Measurements from ENCODE around the gene HMCES.

HMCES gene

DNA sequence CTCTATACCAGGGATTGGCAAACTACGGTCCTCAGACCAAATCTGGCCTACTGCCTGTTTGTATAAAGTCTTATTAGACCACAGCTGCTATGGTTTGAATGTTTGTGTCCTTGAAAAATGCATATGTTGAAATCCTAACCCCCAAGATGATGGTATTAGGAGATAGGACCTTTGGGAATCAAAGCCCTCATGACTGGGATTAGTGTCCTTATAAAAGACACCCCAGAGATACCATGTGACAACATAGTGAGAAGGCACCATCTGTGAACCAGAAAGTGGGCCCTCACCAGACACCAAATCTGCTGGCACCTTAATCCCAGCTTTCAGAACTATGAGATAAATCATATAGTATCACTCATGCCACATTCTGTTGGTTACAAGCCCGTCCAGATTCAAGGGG, 7.4 kb downstream of the HMCES start:
- no peak for TF ChIP-seq ZFX (IDR thresholded peaks at IDR 0.05)
- TF ChIP-seq, protein P1, sequence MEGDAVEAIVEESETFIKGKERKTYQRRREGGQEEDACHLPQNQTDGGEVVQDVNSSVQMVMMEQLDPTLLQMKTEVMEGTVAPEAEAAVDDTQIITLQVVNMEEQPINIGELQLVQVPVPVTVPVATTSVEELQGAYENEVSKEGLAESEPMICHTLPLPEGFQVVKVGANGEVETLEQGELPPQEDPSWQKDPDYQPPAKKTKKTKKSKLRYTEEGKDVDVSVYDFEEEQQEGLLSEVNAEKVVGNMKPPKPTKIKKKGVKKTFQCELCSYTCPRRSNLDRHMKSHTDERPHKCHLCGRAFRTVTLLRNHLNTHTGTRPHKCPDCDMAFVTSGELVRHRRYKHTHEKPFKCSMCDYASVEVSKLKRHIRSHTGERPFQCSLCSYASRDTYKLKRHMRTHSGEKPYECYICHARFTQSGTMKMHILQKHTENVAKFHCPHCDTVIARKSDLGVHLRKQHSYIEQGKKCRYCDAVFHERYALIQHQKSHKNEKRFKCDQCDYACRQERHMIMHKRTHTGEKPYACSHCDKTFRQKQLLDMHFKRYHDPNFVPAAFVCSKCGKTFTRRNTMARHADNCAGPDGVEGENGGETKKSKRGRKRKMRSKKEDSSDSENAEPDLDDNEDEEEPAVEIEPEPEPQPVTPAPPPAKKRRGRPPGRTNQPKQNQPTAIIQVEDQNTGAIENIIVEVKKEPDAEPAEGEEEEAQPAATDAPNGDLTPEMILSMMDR (conservative IDR thresholded peaks at IDR 0.05) = no peak

DNA sequence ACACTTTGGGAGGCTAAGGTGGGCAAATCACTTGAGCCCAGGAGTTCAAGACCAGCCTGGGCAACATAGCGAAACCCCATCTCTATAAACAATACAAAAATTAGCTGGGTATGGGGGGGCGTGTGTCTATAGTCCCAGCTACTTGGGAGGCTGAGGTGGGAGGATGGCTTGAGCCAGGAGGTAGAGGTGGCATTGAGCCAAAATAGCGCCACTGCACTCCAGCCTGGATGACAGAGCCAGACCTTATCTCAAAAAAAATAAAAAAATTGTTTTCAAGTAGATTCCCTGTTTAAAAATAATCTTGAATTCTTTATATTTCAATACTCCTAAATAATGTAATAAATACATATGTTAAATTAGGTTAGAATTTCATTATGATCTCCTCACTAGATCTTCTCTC, 9.8 kb downstream of the HMCES start:
- no peak overlapping the region for H3K27ac ChIP-seq
- TF ChIP-seq, protein P1 (conservative IDR thresholded peaks at IDR 0.05) = no peak
- no peak for TF ChIP-seq ZFX (IDR thresholded peaks at IDR 0.05)

More for the DNA sequence above, 7.4 kb downstream of the HMCES start:
- no peak overlapping the region for H3K27ac ChIP-seq

DNA sequence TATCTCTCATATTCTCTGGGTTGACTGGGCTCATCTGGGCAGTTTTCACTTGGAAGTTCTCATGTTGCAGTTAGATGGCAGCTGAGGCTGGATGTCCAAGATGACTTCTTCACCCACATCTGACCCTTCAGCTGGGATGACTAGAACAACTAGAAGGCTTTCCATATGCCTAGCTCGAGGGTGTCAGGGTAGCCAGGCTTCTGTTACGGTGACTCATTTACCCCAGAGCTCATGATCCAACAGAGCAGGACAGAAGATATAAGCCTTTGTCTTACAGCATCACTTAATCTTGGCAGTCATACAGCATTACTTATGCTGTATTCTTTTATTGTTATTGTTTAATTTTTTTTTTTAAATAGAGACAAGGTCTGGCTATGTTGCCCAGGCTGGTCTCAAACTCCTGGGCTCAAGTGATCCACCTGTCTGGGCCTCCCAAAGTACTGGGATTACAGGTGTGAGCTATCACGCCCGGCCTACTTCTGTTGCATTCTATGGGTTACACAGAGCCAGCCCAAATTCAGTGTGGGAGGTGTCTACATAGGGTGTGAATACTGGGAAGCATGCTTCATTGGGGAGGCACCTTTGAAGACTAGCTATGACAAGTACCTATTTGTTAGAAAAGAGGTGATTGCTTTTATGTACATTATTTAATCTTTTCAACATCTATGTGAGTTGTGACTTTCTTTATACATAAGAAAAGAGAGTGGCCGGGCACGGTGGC, 10.7 kb downstream of the HMCES start:
- no peak overlapping the region for H3K27ac ChIP-seq
- TF ChIP-seq, protein P1 (conservative IDR thresholded peaks at IDR 0.05) = no peak
- no peak for TF ChIP-seq ZFX (IDR thresholded peaks at IDR 0.05)

DNA sequence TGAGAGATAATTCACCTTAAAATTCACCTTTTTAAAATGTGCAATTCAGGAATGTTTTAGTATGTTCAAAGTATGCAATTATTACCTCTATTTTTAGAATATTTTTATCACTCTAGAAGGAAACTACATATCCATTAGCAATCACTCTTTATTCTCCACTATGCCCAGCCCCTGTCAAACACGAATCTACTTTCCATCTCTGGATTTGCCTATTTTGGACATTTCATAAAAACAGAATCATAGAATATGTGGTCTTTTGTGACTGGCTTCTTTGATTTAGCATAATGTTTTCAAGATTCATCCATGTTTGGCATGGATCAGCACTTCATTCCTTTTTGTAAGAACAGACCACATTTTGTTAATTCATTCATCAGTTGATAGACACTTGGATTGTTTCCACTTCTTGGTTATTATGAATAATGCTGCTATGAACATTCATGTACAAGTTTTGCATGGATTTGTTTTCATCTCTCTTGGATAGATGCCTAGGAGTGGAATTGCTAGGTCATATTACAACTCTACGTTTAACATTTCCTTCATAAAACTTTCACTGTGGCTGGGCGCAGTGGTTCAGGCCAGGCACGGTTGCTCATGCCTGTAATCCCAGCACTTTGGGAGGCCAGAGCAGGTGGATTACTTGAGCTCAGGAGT, 12.7 kb downstream of the HMCES start:
- H3K27ac ChIP-seq = no peak overlapping the region
- TF ChIP-seq, protein P1 (conservative IDR thresholded peaks at IDR 0.05) = no peak
- TF ChIP-seq ZFX (IDR thresholded peaks at IDR 0.05) = no peak

DNA sequence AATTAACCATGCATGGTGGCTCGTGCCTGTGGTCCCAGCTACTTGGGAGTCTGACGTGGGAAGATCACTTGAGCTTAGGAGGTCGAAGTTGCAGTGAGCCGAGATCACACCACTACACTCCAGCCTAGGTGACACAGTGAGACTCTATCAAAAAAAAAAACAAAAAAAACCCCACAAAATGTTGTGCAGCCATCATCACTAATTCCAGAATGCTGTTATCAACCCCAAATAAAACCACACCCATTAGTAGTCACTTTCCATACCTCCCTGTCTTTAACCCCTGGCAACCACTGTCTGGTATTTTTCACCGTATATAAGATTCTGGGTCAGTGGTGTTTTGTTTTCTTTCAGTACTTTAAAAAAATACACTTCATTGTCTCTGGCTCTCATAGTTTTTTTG, 16.6 kb downstream of the HMCES start:
- H3K27ac ChIP-seq = no peak overlapping the region
- TF ChIP-seq, protein P1 (conservative IDR thresholded peaks at IDR 0.05) = no peak
- no peak for TF ChIP-seq ZFX (IDR thresholded peaks at IDR 0.05)

DNA sequence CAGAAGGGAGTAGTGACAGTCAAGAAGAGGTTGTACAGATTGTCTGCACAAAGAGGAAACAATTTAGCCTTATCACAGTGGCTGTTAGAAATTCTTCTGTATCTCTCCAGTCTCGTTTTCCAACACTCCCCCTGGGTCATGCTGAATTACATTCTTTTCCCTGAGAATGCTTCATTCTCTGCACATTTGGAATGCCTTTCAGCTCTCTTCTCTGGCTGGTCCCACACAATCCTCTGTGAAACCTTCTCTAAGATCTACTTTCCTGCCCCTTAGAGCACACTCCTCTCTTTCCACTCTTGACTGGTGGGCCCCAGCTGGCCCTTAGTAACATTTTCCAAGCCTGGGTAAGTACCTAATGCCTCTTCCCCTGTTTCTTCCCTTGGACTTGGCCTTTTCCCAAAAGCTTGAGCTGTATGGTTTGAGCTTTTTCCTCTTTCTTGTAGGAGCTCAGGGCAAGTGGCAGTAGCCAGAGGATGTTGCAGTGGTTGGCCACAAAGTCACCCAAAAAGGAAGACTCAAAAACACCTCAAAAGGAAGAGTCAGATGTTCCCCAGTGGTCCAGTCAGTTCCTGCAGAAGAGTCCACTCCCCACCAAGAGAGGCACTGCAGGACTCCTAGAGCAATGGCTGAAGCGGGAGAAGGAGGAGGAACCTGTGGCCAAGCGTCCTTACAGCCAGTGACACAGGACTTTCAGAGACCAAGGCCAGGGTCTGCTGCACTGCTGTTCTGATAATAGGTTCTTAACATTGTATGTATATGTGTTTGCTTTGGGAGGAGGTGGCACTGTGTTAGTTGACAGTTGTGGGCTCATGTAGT, 25.7 kb downstream of the HMCES start:
- no peak for TF ChIP-seq ZFX (IDR thresholded peaks at IDR 0.05)
- TF ChIP-seq, protein P1 (conservative IDR thresholded peaks at IDR 0.05) = no peak

DNA sequence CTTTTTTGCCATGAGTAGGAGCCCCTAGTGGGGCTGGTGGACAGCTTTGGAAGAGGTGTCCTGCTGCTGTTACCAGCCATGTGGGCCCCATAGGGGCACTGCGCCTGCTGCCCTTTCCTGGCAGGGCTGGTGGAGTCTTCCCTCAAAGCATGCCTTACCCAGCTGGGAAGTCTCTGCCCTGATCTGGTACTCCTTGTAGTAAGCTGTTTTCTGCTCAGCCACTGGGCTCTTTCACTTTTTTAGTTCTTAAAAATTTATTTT, 26.2 kb downstream of the HMCES start:
- H3K27ac ChIP-seq = no peak overlapping the region
- TF ChIP-seq, protein P1 (conservative IDR thresholded peaks at IDR 0.05) = no peak
- no peak for TF ChIP-seq ZFX (IDR thresholded peaks at IDR 0.05)

More for the DNA sequence above, 25.7 kb downstream of the HMCES start:
- H3K27ac ChIP-seq = no peak overlapping the region

Measured in C4-2B (cell line).